ENCODE measurements around the gene OXER1. TPM values are rescaled to one million over a fixed set of nuclear protein-coding genes. Genes with fewer than 3 reads are reported as not detected.

OXER1 gene
- total RNA-seq, 1 donor from 2014 or later = 1.8 TPM

- Mint-ChIP-seq H3K4me3 (peak overlapping the region; percentile 87), H3K27ac (ENCODE audit: unreplicated experiment) (peak overlapping the region; percentile 78), H3K36me3 (ENCODE audit: low read depth) (peaks cover 13% of the 10 kb centered on the region), H3K27me3 (ENCODE audit: low read depth) (peaks cover 10% of the 10 kb centered on the region), H3K4me1 (peaks cover 30% of the 10 kb centered on the region), H3K9me3 (peaks cover 11% of the 10 kb centered on the region)
- no peak for DNase-seq (ENCODE audit: low read depth, low spot score)
- TF ChIP-seq CTCF (conservative IDR thresholded peaks at IDR 0.05) = no peak
Observed at GRCh38 chr2:42809131-42809818, 45.3 kb upstream of the OXER1 start.

GRCh38 chr2:42808301-42808700, 44.4 kb upstream of the OXER1 start:
- Mint-ChIP-seq H3K4me1 (peaks cover 30% of the 10 kb centered on the region), H3K27me3 (ENCODE audit: low read depth) (peaks cover 10% of the 10 kb centered on the region), H3K4me3 (peak overlapping the region; percentile 87), H3K36me3 (ENCODE audit: low read depth) (peaks cover 8% of the 10 kb centered on the region), H3K9me3 (peaks cover 5% of the 10 kb centered on the region), H3K27ac (ENCODE audit: unreplicated experiment) (no peak overlapping the region)
- no peak for DNase-seq (ENCODE audit: low read depth, low spot score)
- no peak for TF ChIP-seq CTCF (conservative IDR thresholded peaks at IDR 0.05)

DNA sequence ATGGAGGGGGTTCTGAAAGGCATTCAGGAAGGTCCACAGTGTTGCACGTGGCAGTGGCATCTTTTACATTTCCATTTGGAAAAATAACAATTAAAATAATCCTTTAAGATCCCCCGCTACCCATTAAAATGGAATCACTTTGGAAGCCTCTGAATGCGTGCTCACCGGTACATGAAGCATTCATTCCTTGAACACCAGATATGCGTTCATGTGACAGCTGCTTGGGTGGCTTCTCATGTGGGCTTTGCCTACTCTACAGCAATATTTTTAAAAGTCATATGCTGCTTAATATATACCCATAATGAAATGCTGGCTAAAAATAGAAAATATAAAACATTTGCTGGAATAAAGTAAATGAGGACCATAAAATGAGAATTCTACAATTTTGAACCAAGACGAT, 42.9 kb upstream of the OXER1 start:
- DNase-seq (ENCODE audit: low read depth, low spot score) = no peak
- Mint-ChIP-seq H3K27me3 (ENCODE audit: low read depth) (peaks cover 8% of the 10 kb centered on the region), H3K4me1 (peaks cover 25% of the 10 kb centered on the region), H3K9me3 (peaks cover 2% of the 10 kb centered on the region), H3K27ac (ENCODE audit: unreplicated experiment) (no peak overlapping the region), H3K4me3 (no peak overlapping the region), H3K36me3 (ENCODE audit: low read depth) (peaks cover 4% of the 10 kb centered on the region)
- TF ChIP-seq CTCF (conservative IDR thresholded peaks at IDR 0.05) = no peak

DNA sequence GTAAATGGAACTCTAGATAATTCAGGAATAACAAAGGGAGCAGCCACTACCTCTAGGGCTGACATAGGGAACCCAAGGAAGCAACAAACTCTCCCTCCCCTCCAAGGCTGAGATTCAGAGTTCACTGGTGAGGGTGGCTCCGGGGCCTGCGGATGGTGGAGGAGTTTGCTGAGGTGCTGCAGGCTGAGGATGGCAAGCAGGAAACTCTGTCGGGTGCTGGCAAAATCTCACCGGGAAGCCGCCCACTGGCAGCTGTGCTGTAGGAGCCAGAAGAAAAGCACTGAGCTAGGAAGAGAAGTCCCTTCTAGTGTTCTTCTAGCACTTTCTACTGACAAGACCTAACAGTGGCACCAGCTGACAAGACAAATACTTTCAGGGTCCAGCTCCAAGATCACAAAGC, 41.0 kb upstream of the OXER1 start:
- H3K36me3 Mint-ChIP-seq (ENCODE audit: low read depth) = peaks cover 2% of the 10 kb centered on the region
- H3K4me1 Mint-ChIP-seq = peaks cover 15% of the 10 kb centered on the region
- no peak for TF ChIP-seq CTCF (conservative IDR thresholded peaks at IDR 0.05)
- peaks cover 2% of the 10 kb centered on the region for H3K27me3 Mint-ChIP-seq (ENCODE audit: low read depth)
- peaks cover 2% of the 10 kb centered on the region for H3K9me3 Mint-ChIP-seq
- H3K27ac Mint-ChIP-seq (ENCODE audit: unreplicated experiment) = no peak overlapping the region
- H3K4me3 Mint-ChIP-seq = no peak overlapping the region
- DNase-seq (ENCODE audit: low read depth, low spot score) = no peak

DNA sequence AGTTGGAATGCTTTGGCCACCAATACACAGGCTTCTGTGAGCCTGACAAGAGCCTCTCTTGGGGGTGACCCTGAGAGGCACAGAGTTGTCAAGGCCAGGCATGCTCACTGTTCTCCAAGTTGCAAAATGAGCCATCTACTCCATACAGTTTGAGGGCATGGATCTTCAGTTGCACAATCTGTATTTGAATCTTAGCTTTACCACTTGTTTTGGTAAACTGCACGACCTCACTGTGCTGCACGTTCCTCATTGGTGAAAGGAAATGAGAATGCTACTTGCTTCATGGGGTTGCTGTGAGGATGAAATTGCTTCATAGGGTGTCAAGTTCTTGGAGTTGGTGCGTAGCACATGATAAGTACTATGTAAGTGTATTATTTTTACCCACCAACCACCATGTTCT, 40.4 kb upstream of the OXER1 start:
- no peak for DNase-seq (ENCODE audit: low read depth, low spot score)
- H3K9me3 Mint-ChIP-seq = peaks cover 2% of the 10 kb centered on the region
- H3K4me3 Mint-ChIP-seq = no peak overlapping the region
- peaks cover 2% of the 10 kb centered on the region for H3K27me3 Mint-ChIP-seq (ENCODE audit: low read depth)
- H3K4me1 Mint-ChIP-seq = peaks cover 12% of the 10 kb centered on the region
- TF ChIP-seq CTCF (conservative IDR thresholded peaks at IDR 0.05) = no peak
- H3K36me3 Mint-ChIP-seq (ENCODE audit: low read depth) = peaks cover 2% of the 10 kb centered on the region
- no peak overlapping the region for H3K27ac Mint-ChIP-seq (ENCODE audit: unreplicated experiment)

Measured in neural crest cell (in vitro differentiated cells).